Naive B cell (primary cell): Measurements from ENCODE around the gene ABHD2. TPM values are rescaled to one million over a fixed set of nuclear protein-coding genes. Genes with fewer than 3 reads are reported as not detected.
A peak's percentile ranks its signal among the peaks of the same experiment; 100 is the strongest.

ENCODE experiments used
- ATAC-seq, 2 donors: fragments of 150-1000 bp; cut with Tn5 transposase; 2 replicates each; pipeline ENCODE4 v1.10.0; 2021; ENCODE audit warnings: low read depth in 2 of 2, mild to moderate bottlenecking in 2 of 2, moderate library complexity in 2 of 2
- DNase-seq: peaks from one replicate; pipeline ENCODE4 v3.0.0; 2022
- H3K27ac Mint-ChIP-seq, 6 donors: one replicate each; pipeline ENCODE4 v1.8.0; 2020 to 2022; ENCODE audit warnings: mild to moderate bottlenecking in 6 of 6, mixed read lengths in 6 of 6, moderate library complexity in 5 of 6, inconsistent platforms in 2 of 6
- H3K27me3 Mint-ChIP-seq, 3 donors: one replicate each; pipeline ENCODE4 v1.8.0; 2021 to 2022; ENCODE audit warnings: mixed read lengths in 3 of 3, mild to moderate bottlenecking in 1 of 3
- H3K36me3 Mint-ChIP-seq, 2 donors: one replicate each; pipeline ENCODE4 v1.8.0; 2020 to 2022; ENCODE audit warnings: mixed read lengths in 2 of 2, inconsistent platforms in 1 of 2, mild to moderate bottlenecking in 1 of 2
- H3K4me1 Mint-ChIP-seq, 3 donors: one replicate each; pipeline ENCODE4 v1.8.0; 2020 to 2022; ENCODE audit warnings: mixed read lengths in 3 of 3, inconsistent platforms in 1 of 3, mild to moderate bottlenecking in 1 of 3, moderate library complexity in 1 of 3
- H3K4me3 Mint-ChIP-seq, 8 donors: one replicate each; pipeline ENCODE4 v1.8.0; 2020 to 2022; ENCODE audit warnings: mild to moderate bottlenecking in 8 of 8, mixed read lengths in 8 of 8, moderate library complexity in 8 of 8, inconsistent platforms in 2 of 8
- H3K9me3 Mint-ChIP-seq, 7 donors: one replicate each; pipeline ENCODE4 v1.8.0; 2020 to 2022; ENCODE audit warnings: mixed read lengths in 7 of 7, mild to moderate bottlenecking in 5 of 7, inconsistent platforms in 2 of 7, moderate library complexity in 1 of 7
- polyA plus RNA-seq, 6 donors: library from polyadenylated mRNA; unstranded; fragments of 300-500 nt; fragmentation: Illumina TruSeq; gene quantifications; one replicate each; pipeline ENCODE4 v1.2.3, GENCODE V29; 2021; ENCODE audit warnings: low read depth in 6 of 6

Gene ABHD2
- polyA plus RNA-seq, 6 donors from 2014 or later, result 5.4 to 17.6 (median 12.1) TPM

DNA sequence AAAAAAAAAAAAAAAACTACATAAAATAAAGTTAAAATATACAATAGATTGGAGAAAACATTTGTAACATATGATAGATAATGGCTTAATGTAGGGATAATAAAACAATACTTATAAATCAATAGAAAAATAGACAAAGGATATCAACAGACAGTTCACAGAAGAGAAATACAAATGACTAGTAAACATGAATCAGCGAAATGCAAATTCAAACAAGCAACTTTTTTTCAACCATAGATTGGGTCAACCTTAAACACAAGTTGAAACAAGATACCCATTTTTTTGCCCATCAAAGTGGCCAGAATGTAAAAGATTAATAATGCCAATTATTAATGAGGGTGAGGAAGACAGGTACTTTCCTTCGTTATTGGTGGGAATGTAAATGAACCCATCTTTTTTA, 59.9 kb downstream of the ABHD2 start:
- Mint-ChIP-seq H3K27ac (no peak overlapping the region), H3K4me3 (no peak overlapping the region)
- no peak for ATAC-seq

DNA sequence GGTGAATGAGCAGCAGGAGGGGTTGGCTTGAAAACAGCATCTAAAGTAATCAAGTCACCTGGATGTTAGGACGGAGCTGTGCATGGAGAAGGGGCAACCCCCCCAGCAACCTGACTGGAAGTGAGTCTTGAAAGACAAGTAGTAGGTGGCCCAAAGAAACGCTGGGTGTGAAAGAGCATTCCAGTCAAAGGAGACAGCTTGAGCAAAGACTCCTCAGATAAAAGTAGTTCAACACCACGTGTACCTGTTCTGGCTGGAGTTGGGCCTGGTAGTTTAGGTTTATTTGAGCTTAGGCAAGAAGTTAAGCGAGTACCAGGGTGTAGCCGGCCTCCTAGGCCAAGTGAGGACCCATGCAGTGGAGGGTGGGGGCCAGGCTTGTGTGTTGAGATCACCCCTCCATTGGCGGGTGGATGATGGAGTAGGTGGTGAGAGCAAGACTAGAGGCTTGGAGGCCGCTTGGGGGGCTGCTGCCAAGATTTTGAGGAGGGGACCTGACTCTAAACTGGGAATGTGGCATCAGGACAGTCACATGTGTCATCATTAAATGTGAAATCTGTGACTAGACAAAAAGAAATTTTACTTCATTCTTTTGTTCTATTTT, 61.3 kb downstream of the ABHD2 start:
- ATAC-seq (no peak), DNase-seq (no peak)
- no peak overlapping the region for H3K4me3 Mint-ChIP-seq
- H3K4me1 Mint-ChIP-seq, result peaks cover 0 to 7% (median 5%) of the 10 kb centered on the region in 3 donors
- H3K36me3 Mint-ChIP-seq, result peaks cover 0 to 15% of the 10 kb centered on the region in 2 donors
- no peaks in the 10 kb centered on the region for H3K9me3 Mint-ChIP-seq
- no peaks in the 10 kb centered on the region for H3K27me3 Mint-ChIP-seq
- H3K27ac Mint-ChIP-seq, result peak overlapping the region in 1 of 6 donors; percentile 44

More for the DNA sequence above, 59.9 kb downstream of the ABHD2 start:
- DNase-seq, result no peak
- no peaks in the 10 kb centered on the region for H3K27me3 Mint-ChIP-seq
- H3K36me3 Mint-ChIP-seq, result peaks cover 0 to 8% of the 10 kb centered on the region in 2 donors
- peaks cover 0 to 8% (median 7%) of the 10 kb centered on the region in 3 donors for H3K4me1 Mint-ChIP-seq
- no peaks in the 10 kb centered on the region for H3K9me3 Mint-ChIP-seq

DNA sequence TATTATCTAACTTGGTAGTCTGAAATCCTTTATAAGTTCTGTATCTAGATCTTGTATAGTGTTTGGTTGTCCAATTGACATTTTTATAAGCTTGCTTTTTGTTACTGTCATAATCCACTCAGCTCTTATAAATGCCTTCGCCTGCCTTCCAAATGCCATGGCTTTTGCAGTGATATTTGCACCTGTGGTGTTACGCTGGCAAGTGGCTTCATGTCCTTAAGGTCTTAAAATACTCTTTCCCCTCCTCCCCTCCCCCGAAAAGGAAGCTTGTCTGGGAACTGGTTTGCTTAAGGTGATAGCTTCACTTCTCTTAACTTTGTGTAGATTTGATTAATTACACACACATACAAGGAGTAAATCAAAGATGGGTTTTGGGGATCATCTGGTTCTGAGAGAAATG, 62.0 kb downstream of the ABHD2 start:
- no peak overlapping the region for H3K4me3 Mint-ChIP-seq
- peaks cover 0 to 7% (median 5%) of the 10 kb centered on the region in 3 donors for H3K4me1 Mint-ChIP-seq
- no peaks in the 10 kb centered on the region for H3K9me3 Mint-ChIP-seq
- no peaks in the 10 kb centered on the region for H3K27me3 Mint-ChIP-seq
- H3K36me3 Mint-ChIP-seq, result peaks cover 0 to 18% of the 10 kb centered on the region in 2 donors
- DNase-seq (no peak), ATAC-seq (no peak)
- peak overlapping the region in 1 of 6 donors; percentile 11 for H3K27ac Mint-ChIP-seq

DNA sequence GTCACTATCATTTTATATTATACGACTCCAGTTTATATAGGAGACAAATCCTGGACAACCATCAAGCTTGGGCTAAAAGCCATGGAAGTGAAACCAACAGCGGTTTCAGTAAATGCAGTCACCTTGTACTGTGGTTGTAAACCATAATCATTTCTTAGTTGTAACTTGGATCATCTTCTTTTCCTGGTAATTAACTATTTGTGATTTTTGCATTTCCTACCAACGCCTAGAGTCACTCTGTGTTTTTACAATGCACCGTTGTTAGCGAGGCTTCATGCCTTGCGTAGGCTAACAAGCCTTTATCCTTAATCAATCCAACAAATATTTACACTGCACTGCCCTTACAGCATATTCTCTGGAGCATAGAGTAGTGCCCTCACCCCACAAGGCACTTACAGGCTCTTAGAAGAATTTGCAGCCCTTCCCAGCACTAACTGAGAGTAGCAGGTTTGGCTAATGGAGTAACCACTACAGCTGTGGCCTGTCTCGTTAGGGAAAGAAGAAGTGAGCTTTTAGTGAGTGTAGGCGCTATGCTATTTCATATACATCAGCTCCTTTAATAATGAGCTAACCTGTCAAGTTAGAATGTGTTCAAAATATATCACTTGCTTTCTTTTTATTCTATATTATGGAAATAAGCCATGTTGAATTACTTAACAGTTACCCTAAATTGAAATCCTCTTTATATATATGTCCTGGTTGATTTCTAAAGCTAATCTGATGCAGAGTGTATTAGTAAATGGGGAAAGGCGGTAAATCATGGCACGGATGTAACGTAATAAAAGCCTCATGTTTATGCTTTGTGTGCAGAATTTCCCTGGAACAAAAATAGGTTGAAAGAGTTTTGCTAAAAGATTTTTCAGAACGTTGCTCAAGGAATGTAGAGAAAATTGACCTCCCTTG, 62.8 kb downstream of the ABHD2 start:
- Mint-ChIP-seq H3K4me1 (peaks cover 0 to 7% (median 5%) of the 10 kb centered on the region in 3 donors), H3K9me3 (no peaks in the 10 kb centered on the region), H3K27ac (no peak overlapping the region), H3K27me3 (no peaks in the 10 kb centered on the region), H3K4me3 (no peak overlapping the region), H3K36me3 (peaks cover 0 to 22% of the 10 kb centered on the region in 2 donors)
- ATAC-seq, result no peak
- no peak for DNase-seq

DNA sequence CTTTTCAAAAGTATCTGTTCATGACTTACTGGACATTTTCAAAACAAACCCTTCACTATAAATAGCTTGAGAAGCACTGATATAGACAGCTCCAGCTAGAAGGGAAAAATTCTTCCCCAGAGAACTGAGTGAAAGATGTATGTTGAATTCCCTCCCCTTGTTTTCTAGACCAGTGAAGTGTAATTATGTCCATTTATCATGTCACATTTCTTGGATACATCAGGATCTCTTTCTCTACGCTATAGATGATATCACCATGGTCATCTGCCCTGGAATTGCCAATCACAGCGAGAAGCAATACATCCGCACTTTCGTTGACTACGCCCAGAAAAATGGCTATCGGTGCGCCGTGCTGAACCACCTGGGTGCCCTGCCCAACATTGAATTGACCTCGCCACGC, 66.9 kb downstream of the ABHD2 start:
- H3K4me3 Mint-ChIP-seq, result no peak overlapping the region
- H3K9me3 Mint-ChIP-seq, result no peaks in the 10 kb centered on the region
- no peak overlapping the region for H3K27ac Mint-ChIP-seq
- ATAC-seq (no peak), DNase-seq (no peak)
- peaks cover 9 to 42% of the 10 kb centered on the region in 2 donors for H3K36me3 Mint-ChIP-seq
- H3K27me3 Mint-ChIP-seq, result no peaks in the 10 kb centered on the region
- H3K4me1 Mint-ChIP-seq, result no peaks in the 10 kb centered on the region

DNA sequence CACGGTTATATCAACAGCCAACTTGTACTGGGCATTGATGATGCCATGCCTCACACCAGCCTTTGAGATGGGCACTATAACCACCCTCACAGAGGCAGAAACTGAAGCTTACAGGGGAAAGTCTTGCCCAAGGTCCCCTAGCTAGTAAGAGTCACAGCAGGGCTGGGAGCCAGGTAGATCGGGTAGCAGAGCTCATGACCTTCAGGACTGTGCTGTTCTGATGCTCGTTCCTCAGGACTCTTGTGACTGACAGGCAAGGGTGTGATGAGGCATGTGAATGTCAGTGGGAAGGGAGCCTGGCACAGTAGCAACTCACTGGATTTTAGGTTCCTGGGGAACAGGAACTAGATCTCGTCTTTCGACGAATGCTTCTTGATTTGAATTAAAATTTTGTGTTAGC, 67.4 kb downstream of the ABHD2 start:
- no peaks in the 10 kb centered on the region for H3K9me3 Mint-ChIP-seq
- no peaks in the 10 kb centered on the region for H3K27me3 Mint-ChIP-seq
- ATAC-seq (no peak), DNase-seq (no peak)
- no peaks in the 10 kb centered on the region for H3K4me1 Mint-ChIP-seq
- H3K36me3 Mint-ChIP-seq, result peaks cover 9 to 42% of the 10 kb centered on the region in 2 donors
- H3K4me3 Mint-ChIP-seq, result peak overlapping the region in 1 of 8 donors; percentile 15
- H3K27ac Mint-ChIP-seq, result peak overlapping the region in 1 of 6 donors; percentile 50

DNA sequence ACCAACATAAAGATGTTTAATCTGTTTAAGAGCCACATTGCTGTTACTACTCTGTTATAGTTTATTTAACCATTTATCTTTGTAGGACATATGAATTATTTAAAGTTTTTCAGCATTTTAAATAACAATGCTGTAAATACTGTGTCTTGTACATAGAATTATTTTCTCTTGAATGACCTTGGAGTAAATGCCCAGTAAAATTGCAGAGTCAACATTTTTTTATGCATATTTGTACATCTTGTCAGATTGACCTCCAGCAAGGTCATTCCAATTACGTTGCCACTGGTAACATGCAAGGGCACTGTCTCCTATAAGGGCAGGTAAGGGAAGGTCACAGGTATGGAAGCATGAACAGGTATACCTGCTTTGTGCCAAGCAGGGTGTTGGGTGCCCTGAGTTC, 68.8 kb downstream of the ABHD2 start:
- Mint-ChIP-seq H3K27ac (no peak overlapping the region), H3K27me3 (no peaks in the 10 kb centered on the region), H3K9me3 (no peaks in the 10 kb centered on the region), H3K4me3 (no peak overlapping the region), H3K4me1 (no peaks in the 10 kb centered on the region), H3K36me3 (peaks cover 9 to 37% of the 10 kb centered on the region in 2 donors)
- ATAC-seq, result no peak
- DNase-seq, result no peak

DNA sequence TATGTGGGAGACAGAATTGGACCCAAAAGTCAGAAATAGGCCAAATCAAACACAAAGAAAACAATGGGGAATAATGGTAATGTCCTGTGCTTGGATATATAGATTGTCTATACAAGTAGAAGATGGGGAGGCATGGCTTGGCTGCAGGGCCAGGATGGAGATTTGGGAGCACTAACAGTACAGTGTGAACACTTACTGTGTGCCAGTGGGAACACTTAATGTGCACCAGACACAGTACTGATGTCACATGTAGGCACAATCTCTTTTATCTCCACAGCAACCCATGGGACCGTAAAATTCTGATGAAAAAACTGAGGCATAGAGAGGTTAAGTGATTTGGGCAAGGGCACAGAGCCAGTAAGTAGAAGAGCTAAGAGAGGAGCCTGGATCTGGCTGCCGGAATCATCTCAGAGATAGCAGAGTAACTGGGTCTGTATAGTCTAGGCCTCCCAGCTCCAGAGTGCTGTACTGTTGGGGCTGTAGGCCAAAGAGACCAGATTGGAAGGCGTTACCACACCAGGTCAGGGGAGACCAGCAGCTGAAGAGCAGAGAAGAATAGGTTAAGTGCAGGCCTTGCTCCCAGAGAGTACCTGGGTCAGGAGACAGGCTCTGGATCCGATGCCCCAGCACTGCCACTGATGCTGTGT, 69.8 kb downstream of the ABHD2 start:
- ATAC-seq (no peak), DNase-seq (no peak)
- no peak overlapping the region for H3K4me3 Mint-ChIP-seq
- peak overlapping the region in 2 of 6 donors; percentile 59 to 67 for H3K27ac Mint-ChIP-seq
- H3K36me3 Mint-ChIP-seq, result peaks cover 9 to 34% of the 10 kb centered on the region in 2 donors
- H3K4me1 Mint-ChIP-seq, result peaks cover 0 to 4% (median 0%) of the 10 kb centered on the region in 3 donors
- no peaks in the 10 kb centered on the region for H3K27me3 Mint-ChIP-seq
- no peaks in the 10 kb centered on the region for H3K9me3 Mint-ChIP-seq

DNA sequence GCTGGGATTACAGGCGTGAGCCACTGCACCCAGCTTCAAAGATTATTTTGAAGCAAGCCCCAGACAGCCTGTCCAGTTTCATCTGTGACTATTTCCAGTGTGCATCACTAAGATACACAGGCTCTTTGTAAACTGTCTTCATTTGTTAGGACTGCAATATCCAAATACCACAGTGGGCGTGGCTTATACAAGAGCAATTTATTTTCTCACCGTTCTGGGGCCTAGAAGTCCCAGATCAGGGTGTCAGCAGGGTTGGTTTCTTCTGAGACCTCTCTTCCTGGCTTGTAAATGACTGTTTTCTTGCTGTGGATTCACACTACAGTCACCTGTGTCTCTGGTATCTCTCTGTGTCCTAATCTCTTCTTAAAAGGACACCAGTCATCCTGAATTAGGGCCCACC, 73.4 kb downstream of the ABHD2 start:
- Mint-ChIP-seq H3K36me3 (peaks cover 9 to 15% of the 10 kb centered on the region in 2 donors), H3K4me3 (no peak overlapping the region), H3K9me3 (no peaks in the 10 kb centered on the region), H3K27ac (no peak overlapping the region), H3K27me3 (no peaks in the 10 kb centered on the region), H3K4me1 (peaks cover 0 to 4% (median 0%) of the 10 kb centered on the region in 3 donors)
- ATAC-seq, result no peak
- DNase-seq, result no peak

DNA sequence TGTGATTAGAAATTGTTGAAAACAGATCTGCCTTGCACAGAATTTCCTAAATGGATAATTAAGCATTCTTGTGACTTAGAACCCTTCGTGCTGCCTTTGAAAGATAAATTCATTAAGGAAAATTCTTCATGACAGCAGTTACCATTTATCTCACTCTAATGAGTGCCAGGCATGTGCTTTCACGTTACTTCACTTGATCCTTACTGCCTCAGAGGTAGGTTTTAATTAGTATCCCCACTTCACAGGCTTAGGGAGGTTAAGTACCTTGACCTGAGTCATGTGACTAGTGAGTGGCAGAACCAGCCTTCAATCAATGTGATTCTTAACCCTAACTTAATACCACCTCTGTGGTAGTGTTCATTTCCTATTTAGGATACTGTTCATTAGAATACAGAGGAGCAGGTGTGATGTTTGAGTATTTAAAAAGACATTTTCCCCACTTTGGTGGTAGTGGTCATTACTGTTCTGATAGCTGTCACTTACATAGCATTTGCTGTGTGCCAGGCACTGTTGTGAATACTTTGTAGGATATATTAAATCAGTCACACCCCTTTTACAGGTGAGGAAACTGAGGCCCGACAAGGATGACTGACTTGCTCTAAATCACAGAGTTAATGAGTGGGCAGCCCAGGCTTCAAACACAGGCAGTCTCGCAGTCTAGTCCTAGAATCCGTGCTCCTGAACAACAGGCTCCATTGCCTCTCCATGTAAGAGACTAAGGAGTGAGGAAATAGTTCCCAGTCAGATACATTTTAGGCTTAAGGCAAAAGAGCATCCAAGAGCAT, 75.2 kb downstream of the ABHD2 start:
- Mint-ChIP-seq H3K27ac (peak overlapping the region in 1 of 6 donors; percentile 33), H3K4me3 (no peak overlapping the region), H3K27me3 (no peaks in the 10 kb centered on the region), H3K36me3 (peaks cover 1 to 4% of the 10 kb centered on the region in 2 donors), H3K4me1 (peaks cover 4 to 9% (median 4%) of the 10 kb centered on the region in 3 donors), H3K9me3 (no peaks in the 10 kb centered on the region)
- DNase-seq (no peak), ATAC-seq (no peak)

DNA sequence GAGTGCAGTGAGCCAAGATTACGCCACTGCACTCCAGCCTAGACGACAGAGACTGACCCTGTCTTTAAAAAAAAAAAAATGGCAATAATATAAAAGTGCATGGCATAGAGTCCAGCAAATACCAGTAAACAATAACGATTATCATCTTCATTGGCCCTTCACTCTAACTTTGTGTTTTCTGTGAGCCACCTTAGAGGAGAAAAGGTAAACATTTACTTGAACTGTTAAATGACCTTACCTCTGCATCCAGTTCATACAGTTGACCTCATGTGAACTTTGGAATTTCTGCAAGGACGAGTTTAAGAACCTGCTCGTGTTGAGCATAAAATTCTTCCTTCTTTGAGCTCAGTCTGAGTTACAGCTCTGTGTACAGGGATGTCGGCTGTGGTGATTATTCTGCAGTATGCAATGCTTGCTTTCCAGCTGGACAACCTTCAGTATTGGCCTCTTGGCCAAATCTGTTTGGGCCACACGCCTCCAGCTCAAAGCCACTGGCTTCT, 76.5 kb downstream of the ABHD2 start:
- H3K4me3 Mint-ChIP-seq, result no peak overlapping the region
- no peak overlapping the region for H3K27ac Mint-ChIP-seq
- H3K9me3 Mint-ChIP-seq, result no peaks in the 10 kb centered on the region
- DNase-seq (no peak), ATAC-seq (no peak)
- no peaks in the 10 kb centered on the region for H3K36me3 Mint-ChIP-seq
- H3K27me3 Mint-ChIP-seq, result no peaks in the 10 kb centered on the region
- H3K4me1 Mint-ChIP-seq, result peaks cover 4 to 9% (median 4%) of the 10 kb centered on the region in 3 donors

DNA sequence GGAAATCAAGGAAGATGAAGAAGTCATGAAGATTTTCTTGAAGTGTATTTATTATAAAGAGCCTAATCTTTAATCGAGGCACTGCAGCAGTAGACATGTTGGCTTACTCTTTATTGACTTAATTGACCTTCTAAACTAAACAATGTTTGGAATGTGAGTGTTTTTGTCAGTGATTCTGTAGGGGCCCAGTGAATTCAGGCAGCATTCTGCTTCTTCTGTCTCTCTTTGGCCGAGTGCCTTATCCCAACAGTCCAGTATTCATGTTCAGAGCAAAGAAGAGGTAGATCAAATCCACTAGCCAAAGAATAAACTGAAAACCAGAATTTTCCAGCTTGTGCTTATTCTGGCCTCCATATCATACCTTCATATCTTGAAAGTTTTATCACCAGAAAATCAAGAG, 77.4 kb downstream of the ABHD2 start:
- no peak overlapping the region for H3K4me3 Mint-ChIP-seq
- H3K9me3 Mint-ChIP-seq, result no peaks in the 10 kb centered on the region
- ATAC-seq (no peak), DNase-seq (no peak)
- H3K27ac Mint-ChIP-seq, result no peak overlapping the region
- peaks cover 4 to 9% (median 4%) of the 10 kb centered on the region in 3 donors for H3K4me1 Mint-ChIP-seq
- H3K36me3 Mint-ChIP-seq, result no peaks in the 10 kb centered on the region
- no peaks in the 10 kb centered on the region for H3K27me3 Mint-ChIP-seq
